Suppressor macrophage treated with lipopolysaccharide for 4 hours (primary cell): ENCODE results near the gene CYP2D6.

Experiments
- DNase-seq: peaks from one replicate; pipeline ENCODE4 v3.0.0-alpha.2; 2020

Gene CYP2D6

GRCh38 chr22:42079319-42080251 is 51.0 kb downstream of the CYP2D6 start, which contains the start of gene SMDT1:
TSS of gene SMDT1 (plus strand) at chr22:42079700. CDS start at chr22:42079769, 69 bp downstream.
- DNase-seq: peak; percentile 100

- DNase-seq: no peak
These were observed 51.9 kb downstream of the CYP2D6 start for GRCh38 chr22:42078469-42079318.

- no peak for DNase-seq
These were observed 53.0 kb downstream of the CYP2D6 start for GRCh38 chr22:42077486-42078125.

- no peak for DNase-seq
These were observed 53.7 kb downstream of the CYP2D6 start for GRCh38 chr22:42076764-42077485.
